Transverse colon (tissue), 3 donors: Measurements from ENCODE around the gene MAP4K2.

Experiments
- EP300 ChIP-seq: sonication (generic); formaldehyde crosslinking; IDR thresholded peaks from one replicate; pipeline ENCODE4 v1.6.1; 2017; ENCODE audit warnings: antibody characterized with exemption, low read depth
- POLR2A ChIP-seq: fragments of 450-650 bp; IDR thresholded peaks from one replicate; pipeline ENCODE4 v1.6.1; 2016; ENCODE audit warnings: antibody characterized with exemption, mild to moderate bottlenecking, moderate library complexity
- TF ChIP-seq, protein P1 (sequence below), 5 experiments: fragments of 200-600 bp in 3 of 5; fragments of 450-650 bp in 2 of 5; sonication (generic) in 3 of 5; IDR thresholded peaks; 1 replicate in 2 of 5; 2 replicates in 3 of 5; pipeline ENCODE4 v1.5.1; 2016 to 2017; ENCODE audit warnings: antibody characterized with exemption in 5 of 5, inconsistent platforms in 3 of 5, mild to moderate bottlenecking in 2 of 5, moderate library complexity in 1 of 5

DNA sequence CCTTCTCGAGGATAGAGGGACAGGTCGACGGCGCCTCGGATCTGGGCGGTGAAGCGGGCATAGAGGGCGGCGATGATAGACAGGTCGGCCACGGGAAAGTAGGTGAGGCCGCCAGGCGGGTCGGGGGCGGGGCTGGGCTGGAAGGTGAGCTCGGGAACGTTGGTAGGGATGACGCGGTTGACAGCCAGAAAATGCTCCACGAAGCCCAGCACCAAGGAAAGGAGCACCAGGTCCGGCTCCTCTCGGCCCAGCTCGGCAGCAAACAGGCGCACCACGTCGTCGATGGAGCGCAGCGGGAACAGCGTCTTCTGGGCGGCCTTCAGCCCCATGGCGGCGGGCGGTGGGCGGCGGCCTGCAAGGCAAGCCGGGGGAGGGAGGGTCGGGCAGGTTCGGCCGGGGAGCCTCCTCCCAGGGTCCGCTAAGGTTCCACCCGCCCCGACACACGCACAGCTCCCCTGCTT lies 6.8 kb upstream of the MAP4K2 start:
- TF ChIP-seq, protein P1, sequence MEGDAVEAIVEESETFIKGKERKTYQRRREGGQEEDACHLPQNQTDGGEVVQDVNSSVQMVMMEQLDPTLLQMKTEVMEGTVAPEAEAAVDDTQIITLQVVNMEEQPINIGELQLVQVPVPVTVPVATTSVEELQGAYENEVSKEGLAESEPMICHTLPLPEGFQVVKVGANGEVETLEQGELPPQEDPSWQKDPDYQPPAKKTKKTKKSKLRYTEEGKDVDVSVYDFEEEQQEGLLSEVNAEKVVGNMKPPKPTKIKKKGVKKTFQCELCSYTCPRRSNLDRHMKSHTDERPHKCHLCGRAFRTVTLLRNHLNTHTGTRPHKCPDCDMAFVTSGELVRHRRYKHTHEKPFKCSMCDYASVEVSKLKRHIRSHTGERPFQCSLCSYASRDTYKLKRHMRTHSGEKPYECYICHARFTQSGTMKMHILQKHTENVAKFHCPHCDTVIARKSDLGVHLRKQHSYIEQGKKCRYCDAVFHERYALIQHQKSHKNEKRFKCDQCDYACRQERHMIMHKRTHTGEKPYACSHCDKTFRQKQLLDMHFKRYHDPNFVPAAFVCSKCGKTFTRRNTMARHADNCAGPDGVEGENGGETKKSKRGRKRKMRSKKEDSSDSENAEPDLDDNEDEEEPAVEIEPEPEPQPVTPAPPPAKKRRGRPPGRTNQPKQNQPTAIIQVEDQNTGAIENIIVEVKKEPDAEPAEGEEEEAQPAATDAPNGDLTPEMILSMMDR (IDR thresholded peaks at IDR 0.05) = no peak
- no peak for TF ChIP-seq POLR2A
- no peak for TF ChIP-seq EP300
